ENCODE results near the gene SLC38A3.
"Not testable (repeated sequence)": the region's sequence is repeated elsewhere in the genome, so short reads cannot be mapped to it uniquely, and the experiment has no call there.

SLC38A3 gene

DNA sequence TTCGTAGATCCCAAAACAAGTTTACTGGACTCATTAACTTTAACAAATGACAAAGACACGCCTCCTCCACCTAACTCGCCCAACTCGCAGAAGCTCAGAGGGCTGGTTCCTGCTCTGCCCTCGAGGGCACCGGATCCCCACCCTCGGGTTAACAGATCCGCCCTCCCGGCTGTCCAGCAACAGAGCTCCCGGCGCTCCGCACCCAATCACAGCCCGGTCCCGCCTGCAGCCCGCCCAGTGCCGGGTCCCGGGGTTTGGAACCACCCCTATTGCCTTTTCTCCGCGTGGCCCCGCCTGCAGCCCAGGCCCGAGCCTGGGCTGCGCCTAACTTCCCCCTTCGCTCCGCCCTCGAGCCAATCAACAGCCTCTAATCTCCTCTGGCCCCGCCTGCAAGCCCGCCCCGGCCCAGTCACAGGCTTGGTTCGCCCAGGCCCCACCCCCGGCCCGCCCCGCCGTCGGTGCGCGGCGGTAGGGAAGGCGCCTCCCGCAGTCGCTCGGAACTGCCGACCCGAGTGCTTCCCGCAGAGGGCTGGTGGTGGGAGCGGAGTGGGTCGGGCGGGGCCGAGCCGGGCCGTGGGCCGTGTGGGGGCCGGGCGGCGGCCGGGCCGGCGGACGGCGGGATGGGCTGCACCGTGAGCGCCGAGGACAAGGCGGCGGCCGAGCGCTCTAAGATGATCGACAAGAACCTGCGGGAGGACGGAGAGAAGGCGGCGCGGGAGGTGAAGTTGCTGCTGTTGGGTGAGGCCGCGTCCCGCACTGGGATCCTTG lies 30.8 kb downstream of the SLC38A3 start, which contains the start of gene GNAI2:
GNAI2 (plus strand) TSS at position 489 of the 768 bp plus-strand sequence; CDS start at position 621, 132 bp downstream.
- DNase-seq, result peak; percentile 99

GRCh38 chr3:50236484-50237132 lies 31.5 kb downstream of the SLC38A3 start:
- DNase-seq, result no peak

DNA sequence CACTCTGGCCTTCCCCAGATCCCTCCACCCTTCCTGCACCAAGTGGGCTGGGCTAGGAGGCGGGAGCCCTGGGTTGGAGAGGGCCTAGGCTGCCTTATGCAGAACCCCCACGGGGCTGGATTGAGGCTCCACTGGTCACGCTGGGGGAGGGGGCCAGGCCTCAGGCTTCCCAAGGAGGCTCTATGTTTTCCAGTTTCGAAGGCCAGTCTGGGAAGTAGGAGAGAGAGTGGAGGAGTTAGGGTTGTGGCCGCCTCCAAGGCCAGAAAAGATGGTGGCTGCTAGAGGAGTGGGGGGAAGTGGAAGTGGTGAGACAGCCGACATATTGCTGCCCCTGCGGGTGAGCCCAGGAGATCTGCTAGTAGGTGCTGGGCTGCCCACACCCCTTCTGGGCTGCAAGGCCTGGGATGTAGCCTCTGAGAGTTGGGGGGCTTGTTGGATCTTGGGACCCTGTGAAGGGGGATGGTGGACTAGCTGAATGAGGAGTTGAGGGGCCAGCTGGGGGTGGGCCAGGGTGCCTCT lies 32.1 kb downstream of the SLC38A3 start:
- DNase-seq, result no peak

DNA sequence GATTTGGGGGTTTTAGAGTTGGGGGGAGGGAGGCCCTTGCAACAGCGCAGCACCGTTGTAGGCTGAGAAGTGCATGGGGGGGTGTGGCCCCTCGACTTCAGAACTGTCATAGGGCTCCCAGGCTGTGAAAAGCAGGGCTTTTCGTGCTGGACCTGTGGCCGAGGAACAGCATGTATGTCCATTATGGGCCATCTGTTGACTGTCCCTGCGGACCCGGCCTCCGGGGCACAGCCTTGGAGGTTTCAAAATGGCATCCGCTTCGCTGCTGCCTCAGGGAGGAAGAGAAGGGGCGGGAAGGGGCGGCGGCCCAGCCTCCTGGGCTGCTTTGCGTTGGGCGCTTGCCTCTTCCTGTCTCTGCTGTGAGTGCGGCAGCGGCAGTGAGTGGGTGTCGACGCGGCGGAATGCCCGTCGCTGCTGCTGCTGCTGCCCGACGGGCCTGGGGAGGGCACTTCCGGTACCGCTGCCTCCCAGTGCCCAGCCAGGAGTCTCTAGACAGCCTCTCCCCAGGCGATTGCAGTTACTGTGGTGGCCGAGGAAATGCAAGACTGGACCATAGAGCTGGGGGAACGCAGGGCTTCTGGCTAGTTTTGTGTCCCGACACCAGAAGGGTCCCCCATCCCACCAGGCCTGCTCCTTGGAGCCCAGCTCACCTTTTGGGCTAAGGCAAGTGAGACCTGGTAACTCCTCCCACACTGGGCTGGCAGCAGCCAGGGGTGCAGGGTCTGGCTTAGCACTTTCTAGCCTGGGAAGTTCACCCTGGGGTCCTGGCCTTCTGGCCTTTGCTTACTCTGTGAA lies 32.9 kb downstream of the SLC38A3 start:
- DNase-seq, result peak; percentile 85

- DNase-seq, result no peak
Observed at GRCh38 chr3:50238549-50239026, 33.5 kb downstream of the SLC38A3 start.

GRCh38 chr3:50239649-50240048 lies 34.6 kb downstream of the SLC38A3 start:
- DNase-seq, result no peak

DNA sequence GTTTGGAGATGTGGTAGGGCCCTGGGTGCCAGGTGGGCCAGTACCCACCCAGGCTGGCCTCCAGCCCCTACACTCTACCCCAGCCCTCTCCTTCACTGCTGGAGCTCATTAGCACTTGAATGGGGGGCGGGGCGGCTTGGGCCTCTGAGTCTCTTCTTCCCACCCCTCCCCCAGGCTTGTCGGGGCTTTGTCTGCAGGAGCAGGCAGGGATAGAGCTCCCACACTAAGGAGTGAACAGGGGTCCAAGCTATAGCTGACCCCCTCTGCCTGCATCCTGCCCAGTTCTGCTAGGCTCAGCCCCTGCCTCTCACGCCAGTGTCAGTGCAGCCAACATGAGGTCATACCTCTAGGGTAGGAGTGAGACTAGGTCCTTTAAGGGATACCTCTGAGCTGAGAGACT lies 36.1 kb downstream of the SLC38A3 start:
- no peak for DNase-seq

DNA sequence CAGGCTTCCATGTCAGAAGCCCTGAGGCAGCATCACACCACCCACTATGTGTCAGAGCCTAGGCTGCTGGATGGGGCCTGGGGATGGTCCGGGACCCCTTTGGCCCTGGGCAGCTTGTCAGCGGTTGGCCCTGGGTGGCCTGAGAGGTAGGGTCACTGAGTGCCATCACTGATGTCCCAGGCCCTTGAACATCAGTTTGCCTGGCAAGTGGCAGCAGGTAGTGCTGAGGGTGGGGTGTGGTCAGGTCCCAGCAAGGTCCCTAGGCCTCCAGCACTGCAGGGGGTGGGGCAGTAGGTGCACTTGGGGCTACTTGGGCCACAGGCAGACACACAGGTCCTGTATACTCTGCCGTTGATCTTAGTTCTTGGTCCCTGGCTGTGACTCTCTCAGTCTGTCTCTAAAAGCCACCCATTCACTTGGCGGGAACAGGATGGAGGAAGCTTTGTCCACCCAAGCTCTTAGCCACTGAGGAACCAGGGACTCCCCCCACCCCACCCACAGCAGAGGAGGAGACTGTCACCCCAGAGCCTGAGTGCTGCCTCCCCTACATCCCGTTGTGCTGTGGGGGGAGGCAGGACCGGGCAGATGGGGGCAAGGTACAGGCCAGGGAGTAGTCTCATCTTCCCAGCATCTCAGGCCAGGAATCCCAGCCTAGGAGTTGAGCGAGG lies 36.8 kb downstream of the SLC38A3 start:
- DNase-seq, result no peak

DNA sequence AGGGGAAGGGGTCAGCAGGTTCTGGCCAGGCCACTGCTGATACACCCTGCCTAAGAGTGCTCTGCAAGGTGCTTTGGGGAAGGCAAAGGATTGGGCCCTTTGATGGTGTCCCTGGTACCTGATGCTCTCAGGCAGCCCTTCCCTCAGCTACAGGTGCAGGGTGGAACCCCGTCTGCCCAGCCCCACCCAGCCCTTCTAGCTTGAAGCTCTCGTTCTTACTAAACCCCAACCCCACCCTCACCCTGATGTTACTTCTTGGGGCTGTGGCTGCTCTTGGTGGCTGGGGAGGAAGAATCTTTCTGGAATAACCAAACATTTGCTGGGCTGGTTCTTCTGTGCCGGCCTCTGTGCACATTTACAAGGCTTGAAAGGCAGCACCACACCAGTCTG lies 37.3 kb downstream of the SLC38A3 start:
- DNase-seq, result peak; percentile 41

GRCh38 chr3:50242851-50243542 lies 37.9 kb downstream of the SLC38A3 start:
- DNase-seq, result peak; percentile 33

DNA sequence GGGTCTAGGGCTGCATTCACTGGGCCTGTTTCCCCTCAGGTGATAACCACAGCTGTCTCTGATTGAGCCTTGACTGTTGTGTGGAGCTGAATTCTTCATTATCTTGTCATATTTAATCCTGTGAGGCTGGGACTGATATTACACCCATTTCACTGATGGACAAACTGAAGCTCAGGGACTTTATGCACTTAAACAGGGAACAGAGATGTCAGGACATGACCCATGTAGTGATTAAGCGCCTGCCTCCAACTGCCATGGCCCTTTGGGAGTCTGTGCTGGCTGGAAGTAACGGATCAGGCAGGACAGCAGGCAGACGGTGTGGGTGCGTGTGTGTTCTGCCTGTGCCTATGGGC lies 38.4 kb downstream of the SLC38A3 start:
- DNase-seq, result no peak

GRCh38 chr3:50244813-50245212 lies 39.7 kb downstream of the SLC38A3 start:
- not testable (repeated sequence) for DNase-seq

- DNase-seq, result no peak
Observed at GRCh38 chr3:50245251-50245745, 40.2 kb downstream of the SLC38A3 start.

- peak; percentile 90 for DNase-seq
Observed at GRCh38 chr3:50245831-50246516, 40.9 kb downstream of the SLC38A3 start.

- peak; percentile 87 for DNase-seq
Observed at GRCh38 chr3:50246517-50246954, 41.5 kb downstream of the SLC38A3 start.

- DNase-seq, result no peak
Observed at GRCh38 chr3:50248387-50248786, 43.3 kb downstream of the SLC38A3 start.

DNA sequence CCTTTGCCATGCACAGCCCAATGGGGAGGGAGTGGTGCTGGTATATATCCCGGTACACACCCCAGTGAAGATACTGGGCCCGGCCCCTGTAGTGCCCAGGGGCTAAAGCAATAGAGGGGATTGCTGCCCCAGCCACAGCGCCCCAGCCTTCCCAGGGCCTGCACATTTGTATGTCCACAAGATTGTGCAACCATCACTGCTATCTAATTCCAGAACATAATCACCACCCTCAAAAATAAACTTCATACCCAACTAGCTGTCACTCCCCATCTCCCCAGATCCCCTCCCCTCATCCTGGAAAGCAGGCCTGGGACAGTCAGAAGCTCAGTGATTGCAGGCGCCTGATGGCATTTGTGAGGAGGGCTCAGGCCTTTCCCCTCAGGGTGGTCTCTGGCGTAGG lies 44.4 kb downstream of the SLC38A3 start:
- no peak for DNase-seq

GRCh38 chr3:50250514-50250913 lies 45.4 kb downstream of the SLC38A3 start:
- DNase-seq, result no peak

GRCh38 chr3:50251220-50251619 lies 46.1 kb downstream of the SLC38A3 start:
- peak; percentile 30 for DNase-seq

GRCh38 chr3:50254577-50255250 lies 49.6 kb downstream of the SLC38A3 start:
- DNase-seq, result no peak

GRCh38 chr3:50255251-50255615 lies 50.2 kb downstream of the SLC38A3 start:
- DNase-seq, result no peak

Data from CD4-positive, alpha-beta T cell treated with Interleukin-4 for 4 hours (primary cell).